ENCODE measurements around the gene SDK1.

SDK1 gene

DNA sequence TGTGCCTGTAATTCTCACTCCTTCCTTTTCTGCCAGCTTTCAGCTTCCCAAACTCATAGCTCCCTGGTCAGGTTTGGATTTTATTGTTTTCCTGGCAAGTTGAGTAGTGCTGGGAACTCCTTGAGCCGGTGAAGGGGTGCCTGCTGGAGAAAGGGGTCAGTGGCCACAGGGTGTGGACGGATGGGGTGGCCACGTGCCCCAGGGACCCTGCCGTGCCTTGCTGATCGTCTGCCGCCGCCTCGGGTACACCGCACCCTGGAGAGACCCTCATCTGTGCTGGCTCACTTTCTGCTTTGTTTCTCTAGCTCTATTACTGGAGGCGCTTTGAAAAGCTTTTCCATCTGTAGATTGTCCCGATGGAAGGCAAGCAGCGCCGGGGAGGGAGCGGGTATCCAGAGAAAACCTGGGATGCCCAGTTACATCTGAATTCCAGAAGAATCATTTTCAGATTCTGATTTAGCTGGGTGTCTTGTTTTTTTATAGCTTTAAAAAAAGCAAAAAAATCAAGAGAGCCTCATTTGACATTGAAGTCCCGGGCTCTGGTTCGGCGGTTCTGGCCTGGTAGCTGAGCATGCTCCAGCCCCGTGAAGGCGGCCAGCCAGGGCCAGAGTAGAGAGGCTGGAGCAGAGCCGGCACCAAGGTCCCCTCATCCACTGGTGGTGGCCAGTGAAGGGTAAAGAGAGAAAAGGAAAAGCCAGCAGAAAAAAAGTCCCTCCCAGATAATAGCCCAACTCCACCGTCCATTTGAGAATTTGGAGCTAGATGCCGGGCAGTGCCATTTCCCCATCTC lies 870.1 kb downstream of the SDK1 start:
- DNase-seq, result no peak

DNA sequence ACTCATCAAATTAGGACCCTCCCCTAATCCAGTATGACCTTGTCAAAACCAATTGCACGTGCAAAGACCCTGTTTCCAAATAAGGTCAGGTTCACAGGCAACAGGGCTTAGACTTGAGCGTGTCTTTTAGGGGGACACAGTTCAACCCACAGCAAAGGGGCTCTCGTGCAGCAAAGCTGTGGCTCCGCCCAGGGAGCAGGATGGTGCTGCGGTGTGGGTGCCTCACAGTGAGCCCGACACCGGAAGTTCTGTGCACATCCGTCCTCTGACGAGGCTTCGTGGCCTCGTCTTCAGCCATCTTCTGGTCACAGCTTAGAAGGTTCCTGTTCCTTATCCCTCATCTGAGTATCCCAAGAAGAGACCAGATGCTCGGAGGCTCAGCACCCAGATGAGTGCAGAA lies 871.8 kb downstream of the SDK1 start:
- DNase-seq, result no peak

DNA sequence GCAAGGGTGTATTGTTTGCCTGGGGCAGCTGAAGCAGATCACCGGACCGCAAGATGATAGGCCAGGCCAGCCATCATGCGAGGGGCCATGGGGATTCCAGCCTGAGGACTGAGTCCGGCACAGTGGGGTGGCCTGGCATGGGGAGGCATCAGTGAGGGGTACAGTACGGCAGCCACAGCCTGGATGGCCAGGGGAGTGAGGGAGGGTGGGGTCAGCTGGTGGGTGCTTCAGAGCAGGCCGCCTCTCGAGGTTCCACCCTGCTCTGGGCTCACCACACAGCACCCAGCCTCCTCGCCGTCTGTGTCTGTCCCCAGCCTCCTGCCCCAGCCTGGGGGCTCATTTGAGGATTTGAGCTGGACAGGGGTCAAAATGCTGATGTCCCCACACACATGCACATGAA lies 872.6 kb downstream of the SDK1 start:
- DNase-seq, result no peak

DNA sequence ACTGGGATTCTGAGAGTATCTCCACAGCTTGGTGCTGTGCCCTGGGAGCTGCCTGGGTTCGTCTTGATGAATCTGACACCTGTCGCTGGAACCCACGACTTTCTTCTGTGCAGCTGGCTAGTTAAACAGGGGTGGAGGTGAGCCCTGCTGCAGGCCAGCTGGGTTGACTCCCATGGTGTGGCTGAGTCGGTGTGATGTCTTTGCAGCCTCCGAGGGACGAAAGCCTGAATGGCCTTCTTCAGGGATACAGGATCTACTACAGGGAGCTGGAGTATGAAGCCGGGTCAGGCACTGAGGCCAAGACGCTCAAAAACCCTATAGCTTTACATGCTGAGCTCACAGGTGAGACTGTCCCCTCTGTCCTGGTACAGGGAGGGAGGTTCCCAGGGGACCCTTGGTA lies 873.0 kb downstream of the SDK1 start:
- DNase-seq, result no peak

DNA sequence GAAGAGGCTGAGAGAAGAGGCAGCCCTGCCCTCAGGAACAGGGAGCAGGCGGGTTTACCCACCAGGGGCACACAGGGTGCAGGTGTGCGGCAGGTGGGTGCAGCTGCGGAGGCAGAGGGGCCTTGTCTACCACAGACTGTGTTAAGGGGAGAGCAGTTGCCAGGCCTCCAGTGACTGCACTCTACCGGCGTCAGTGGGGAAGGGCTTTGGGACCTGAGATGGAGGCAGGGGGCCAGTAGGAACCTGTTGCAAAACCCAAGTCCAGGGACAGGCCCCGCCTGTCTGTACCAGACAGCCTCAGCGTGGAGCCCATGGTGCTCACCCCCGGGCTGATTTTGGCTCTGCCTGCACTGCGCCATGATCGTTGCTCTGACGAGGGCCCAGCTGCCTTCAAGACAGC lies 873.4 kb downstream of the SDK1 start:
- DNase-seq, result no peak

DNA sequence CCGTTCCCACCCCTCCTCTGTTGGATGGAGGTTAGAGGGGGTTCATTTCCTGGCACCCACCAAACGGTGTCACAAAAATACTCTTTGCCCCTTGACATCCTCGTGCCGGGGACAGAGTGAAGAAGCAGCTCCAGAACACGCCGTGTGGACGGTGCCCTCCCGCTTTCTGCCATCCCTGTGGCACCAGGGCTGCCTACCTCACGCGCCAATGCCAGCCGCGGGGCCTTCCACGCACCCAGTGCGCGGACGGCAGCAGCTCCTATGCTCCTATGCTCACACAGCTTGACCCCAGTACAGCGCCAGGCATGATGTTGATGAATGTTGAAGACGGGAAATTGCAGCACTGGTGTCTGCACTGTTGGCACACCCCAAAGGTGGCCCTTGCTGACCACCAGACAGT lies 873.8 kb downstream of the SDK1 start:
- no peak for DNase-seq

DNA sequence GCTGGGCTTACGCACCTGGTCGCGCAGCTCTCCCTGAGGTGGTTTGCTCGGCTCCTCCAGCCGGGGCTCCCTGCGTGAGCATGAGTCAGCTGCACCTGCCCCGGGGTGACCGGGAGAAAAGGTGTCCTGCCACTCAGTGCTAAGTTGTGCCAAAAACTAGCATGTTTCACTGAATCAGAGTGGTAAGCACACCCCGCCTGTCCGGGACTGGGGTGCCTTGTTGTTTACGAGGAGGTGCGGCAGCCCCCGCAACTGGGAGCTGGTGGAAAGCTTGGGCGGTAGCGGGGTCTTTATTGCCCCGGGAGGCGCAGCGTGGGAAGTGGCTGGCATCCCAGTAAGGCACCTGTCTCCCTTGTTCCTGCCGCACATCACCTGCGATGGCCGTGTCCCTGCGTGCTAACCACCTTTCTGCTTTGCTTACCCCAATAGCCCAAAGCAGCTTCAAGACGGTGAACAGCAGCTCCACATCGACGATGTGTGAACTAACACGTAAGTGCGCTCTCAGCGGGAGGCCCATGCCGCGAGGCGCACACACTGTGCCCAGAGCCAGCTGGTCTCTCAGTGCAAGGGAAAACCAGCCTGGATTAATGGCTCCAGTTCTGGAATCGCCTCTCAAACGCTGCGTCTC lies 874.4 kb downstream of the SDK1 start:
- no peak for DNase-seq

DNA sequence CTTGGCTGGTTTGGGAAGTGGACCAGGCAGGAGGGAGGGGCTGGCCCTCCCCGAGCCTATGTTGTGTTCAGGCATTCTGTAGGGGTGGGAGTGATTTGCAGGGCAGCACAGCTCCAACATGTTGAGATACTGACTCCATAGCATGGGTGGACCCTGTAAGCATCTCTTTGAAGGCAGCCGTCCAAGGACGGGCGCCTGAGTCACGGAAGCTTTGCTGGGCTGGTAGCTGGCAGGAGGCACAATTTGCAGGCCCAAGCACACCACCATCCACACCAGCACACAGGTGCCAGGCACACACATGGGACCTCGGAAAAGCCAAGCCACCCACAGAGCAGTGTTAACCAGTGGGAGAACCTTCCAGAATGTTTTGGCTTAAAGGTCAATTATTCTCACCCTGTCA lies 875.9 kb downstream of the SDK1 start:
- DNase-seq, result no peak

DNA sequence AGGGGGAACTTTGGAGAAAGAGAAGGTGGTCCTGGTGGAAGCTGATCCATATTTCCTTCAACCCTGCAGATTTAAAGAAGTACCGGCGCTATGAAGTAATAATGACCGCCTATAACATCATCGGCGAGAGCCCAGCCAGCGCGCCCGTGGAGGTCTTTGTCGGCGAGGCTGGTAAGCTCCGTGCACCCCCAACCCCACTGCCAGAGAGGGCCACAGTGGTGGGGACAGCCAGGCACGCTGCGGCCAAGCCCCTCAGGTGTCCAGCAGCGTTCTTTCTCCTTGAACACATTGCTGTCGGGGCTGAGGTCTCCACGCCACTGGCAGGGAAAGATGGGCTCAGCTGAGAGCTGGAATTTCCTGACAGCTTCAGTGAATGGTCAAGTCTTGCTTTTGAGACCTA lies 877.4 kb downstream of the SDK1 start:
- DNase-seq, result no peak

DNA sequence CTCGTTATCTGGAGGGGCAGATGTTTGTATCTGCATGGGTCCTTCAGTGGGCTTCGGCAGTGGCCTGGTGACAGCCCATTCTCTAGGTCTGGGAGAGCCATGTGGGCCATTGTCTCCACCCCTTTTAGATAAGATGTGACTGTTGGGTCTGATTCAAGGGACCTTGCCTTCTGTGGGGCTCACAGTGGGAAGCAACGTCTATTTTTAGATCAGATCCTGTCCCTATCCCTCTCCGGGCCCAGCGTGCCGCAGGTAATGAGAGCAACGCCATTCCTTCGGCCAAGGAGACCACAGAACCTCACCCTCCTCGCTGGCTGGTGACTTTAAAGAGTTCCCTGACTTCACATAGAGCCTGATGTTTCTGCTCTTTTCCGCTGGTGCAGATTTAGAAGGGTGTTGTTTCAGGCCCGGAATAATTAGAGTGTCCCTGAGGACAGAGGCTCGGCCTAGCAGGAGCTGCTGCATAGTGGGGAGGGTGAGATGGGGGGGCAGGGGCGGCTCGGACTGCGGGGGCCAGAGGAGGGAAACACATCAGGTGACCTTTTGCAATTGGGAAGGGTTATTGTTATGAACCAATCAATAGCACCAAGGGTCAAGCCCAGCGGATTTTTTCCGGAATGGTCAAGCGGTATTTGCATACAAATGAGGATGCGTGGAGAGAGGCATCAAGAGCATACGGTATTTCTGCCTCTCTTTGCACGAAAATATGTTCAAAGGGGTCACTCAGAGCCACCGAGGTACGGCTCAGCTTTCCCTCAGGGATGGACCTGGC lies 878.0 kb downstream of the SDK1 start:
- DNase-seq, result no peak

DNA sequence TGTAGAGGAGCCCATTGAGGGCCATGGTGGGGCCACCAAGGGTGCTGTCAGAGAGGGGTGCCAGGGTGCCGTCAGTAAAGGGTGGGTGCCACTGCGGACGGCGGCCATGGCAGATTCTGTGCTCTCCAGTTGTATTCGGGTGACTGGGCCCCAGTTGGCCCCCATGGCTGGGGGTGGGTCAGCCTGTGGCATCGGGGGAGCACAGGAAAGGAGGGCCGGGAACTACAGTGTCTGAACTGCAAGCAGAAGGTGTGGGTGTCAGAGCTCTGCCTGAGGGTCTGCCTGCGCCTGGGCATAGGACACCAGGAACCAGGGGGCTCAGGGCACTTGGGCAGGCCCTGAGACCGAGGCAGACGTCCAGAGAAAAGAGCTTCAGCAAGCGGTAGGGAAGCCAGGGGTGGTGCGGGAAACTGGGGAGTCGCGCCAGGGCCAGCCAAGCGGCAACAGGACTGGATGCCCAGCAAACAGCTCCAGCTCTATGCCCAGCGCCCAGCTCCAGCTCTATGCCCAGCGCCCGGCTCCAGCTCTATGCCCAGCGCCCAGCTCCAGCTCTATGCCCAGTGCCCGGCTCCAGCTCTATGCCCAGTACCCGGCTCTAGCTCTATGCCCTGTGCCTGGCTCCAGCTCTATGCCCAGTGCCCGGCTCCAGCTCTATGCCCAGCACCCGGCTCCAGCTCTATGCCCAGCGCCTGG lies 878.8 kb downstream of the SDK1 start:
- no peak for DNase-seq

DNA sequence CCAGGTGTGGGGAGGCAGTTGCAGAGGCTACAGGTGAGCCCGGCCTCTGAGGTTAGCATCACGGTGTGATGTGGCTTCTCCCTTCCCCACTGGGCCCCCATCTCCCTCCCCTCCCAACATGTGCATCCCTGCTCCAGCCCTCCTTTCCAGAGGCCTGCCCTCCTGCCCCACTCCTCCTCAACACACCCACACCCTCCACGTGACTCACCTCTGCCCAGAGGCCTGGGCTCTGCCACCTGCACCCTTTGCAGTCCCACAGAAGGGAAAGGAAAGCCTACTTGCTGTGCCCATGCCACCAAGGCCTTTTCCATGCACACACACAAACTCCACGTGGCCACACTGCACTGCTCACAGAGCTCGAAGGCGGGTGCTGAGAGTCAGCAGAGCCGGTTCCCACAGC lies 880.4 kb downstream of the SDK1 start:
- DNase-seq, result no peak

DNA sequence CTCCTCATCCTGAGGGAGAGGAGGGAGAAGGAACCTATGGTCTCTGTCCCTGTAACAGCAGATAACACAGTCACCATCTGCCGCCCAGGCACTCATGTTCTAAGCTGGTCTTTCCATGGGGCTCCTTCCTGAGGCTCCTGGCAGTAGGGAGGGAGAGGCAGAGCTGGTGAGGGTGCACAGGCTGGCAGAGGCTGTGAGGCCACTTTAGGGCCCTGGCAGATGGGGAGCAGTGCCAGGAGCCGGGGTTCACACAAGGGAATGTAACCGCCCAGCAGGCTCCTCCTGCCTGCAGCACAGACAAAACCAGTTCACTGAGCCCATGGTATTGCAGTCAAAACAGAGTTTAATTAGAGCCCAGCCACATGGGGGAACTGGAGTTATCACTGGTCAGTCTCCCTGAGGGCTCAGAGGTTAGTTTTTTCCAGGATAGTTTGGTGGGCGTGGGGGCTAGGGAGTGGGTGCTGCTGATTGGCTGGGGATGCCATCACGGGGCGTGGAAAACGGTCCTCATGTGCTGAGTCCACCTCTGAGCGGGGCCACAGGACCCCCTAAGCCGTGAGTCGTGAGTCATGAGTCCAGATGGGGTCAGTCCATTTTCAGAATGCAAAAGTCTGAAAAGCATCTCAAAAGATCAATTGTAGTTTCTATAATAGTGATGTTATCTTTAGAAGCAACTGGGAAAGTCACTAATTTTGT lies 881.7 kb downstream of the SDK1 start:
- DNase-seq, result no peak

DNA sequence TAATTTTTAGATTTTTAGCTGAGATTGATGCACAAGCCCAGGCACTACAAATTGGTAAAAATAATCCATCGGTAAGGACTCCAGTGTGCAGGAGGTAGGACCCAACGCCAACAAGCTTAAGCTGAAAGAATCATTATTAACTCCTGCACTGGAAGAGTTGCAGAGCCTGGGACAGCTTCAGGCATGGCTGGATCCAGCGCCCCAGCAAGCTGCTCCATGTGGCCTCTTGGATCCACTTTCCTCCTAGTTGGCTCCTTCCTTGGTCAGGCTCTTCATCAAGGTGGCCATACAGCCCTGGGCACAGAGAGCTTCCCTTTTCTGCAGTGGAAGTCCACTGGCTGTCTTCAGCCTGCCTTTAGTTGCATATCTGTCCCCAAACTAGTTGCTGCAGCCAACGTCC lies 883.6 kb downstream of the SDK1 start:
- DNase-seq, result no peak

DNA sequence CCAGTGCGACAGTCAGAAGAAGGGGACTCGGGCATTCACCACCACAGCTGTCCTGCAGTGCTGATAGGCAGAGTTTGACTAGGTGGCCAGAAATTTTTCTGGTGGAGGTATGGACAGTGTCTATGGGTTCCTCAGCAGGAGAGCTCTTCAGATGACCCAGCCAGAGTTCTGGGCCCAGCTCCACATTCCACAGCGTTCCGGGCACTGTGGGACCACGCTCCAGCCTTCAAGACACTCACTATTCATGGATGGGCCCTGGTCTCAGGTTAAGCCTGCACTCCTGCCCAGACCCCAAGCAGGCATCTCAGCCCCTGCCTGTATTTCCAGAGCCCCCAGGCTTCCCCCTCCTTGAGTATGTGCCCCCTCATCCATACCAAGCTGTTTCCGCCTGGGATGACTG lies 884.1 kb downstream of the SDK1 start:
- DNase-seq, result no peak

DNA sequence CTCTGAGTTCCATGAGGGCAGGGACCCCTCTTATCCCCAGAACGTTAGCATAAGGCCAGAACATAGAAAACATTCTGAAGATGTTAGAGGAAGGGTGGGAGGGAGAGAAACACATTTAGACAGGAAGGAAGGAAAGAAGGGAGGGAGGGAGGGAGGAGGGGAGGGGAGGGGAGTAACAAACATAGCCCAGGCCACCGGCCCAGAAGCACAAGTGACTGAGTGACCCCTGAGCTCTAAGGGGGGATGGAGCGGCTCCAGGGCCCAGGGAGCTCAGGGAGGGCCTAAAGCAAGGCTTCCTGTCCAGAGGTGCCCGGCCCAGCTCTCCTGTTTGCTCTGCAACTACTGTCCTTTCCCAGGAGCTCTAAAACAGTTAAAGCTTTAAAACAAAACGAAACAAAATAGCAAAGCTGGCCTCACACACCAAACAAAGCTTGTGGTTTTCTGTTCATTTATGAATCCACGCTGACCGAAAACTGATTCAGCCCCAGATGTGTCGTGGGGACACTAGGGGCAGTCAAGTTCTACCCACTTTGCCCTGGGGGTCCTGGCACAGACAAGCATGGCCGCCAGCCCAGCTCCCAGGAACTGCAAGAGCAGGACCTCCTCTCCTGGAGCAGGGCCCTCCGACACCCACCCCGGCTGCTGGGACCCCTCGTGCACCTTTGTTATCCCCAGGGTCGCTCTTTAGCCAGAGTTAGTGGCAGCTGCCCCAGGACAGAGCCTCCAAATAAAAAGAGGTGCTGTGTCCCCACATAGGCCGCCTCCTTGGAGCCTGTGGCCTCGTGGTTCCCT lies 884.9 kb downstream of the SDK1 start:
- no peak for DNase-seq

DNA sequence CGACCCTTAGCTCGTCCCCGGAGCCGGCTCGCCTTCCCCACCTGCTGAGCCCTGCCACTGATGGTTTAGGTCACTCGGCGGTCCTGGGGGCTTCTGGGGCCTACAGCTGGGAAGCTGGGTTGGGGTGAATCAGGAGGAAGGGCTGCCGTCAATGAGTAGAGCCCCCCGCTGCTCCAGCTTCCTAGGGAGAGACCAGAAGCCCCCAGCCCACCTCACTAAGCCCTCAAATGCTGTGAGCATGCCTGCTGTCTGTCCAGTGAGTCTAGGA lies 885.4 kb downstream of the SDK1 start:
- DNase-seq, result no peak

DNA sequence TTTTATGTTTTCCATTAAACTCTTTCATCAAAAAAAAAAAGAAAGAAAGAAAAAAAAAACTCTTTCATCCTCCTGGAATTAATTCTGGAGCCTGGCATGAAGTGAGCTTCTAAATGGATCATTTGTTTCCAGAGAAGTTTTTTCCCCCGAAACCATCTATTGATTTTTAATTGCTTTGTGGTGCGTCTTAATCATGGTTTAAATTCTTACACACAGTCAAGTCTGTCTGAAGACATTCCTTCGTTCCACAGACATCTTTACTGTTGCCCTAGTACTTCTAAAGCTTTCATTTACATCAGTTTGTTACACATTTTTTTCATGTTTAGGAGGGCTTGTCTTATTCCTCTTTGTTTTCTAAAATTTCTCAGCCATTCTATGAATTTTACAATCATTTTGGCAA lies 887.6 kb downstream of the SDK1 start:
- DNase-seq, result no peak

DNA sequence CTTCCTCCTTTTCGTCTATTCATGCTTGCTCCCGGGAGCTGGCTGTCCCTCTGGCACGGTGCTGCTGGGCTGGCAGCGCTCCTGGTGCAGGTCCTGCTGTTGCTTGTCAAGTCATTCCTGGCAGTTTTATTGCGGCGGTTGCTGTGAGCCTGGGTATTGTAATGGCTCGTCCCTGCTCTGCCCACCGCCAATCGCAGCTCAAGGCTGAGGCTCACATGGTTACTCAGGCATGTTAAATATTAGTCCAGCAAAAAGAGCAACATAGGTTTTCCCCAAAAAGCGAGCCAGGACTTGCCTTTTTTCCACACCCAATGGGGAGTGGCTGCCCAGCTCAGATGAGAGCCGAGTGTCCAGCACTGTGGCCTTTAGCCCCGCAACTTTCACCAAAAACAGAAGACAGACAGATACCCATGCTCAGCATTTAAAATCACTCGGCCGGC lies 888.1 kb downstream of the SDK1 start:
- no peak for DNase-seq

DNA sequence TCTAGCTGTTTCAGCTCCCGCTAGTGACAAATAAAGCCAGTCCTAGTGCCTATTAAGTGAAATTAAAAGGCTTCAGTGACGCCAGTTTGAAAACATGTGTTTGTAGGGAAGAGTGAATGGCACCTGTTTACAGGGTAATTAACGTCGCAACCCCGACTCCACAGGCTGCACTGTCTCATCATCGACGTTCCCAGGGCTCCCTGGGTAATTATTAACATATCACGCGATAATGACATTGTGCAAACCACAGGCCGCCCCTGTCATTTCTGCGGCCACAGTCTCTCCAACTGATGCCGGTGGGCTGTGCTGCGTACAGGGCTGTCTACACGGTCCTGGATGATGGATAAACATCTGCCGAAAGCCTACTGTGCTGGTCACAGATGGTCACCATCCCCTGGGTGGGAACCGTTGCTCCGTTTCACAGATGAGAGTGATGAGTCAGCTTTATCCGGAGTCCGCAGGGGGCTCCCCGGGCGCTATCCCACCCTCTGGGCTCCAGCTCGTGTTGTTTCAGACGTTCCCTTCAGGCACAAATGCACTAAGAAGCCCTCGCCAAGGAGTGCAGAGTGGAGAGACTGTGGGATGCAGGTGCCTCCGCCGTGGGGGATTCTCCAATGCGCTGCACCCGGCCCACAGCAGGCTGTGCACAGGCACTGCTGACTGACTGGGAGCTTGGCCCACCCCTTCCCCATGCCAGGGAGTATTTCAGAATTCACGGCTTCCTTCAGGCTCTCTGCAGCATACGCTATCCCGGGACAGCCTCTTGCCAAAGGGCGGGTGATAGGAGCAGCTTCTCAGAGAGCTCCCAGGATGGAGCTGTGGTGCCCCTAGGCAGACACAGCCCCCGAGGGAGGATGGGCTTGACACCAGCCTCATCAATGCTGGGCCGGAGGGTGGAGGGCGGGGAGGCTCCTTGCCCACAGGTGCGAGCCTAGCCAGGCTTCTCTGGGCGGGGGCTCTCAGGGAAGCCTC lies 889.2 kb downstream of the SDK1 start:
- DNase-seq, result no peak

DNA sequence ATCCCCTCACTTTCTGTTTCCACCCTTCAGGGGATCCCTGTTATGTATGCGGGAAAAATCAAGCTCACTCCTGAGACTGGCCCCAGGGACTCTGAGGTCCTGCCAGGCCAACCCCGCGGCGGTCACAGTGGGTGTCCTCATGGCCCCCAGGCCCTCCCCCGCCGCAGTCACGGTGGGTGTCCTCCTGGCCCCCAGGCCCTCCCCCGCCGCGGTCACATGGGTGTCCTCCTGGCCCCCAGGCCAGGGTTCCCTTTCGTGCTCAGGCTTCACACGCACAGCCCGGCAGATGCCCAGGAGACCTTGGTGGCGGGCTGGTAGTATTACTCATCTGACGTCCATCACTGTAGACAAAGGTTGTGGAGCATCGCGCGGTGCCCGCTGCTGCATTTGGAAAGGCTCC lies 890.0 kb downstream of the SDK1 start:
- DNase-seq, result no peak
